ENCODE results near the gene CYP4A22.

DNA sequence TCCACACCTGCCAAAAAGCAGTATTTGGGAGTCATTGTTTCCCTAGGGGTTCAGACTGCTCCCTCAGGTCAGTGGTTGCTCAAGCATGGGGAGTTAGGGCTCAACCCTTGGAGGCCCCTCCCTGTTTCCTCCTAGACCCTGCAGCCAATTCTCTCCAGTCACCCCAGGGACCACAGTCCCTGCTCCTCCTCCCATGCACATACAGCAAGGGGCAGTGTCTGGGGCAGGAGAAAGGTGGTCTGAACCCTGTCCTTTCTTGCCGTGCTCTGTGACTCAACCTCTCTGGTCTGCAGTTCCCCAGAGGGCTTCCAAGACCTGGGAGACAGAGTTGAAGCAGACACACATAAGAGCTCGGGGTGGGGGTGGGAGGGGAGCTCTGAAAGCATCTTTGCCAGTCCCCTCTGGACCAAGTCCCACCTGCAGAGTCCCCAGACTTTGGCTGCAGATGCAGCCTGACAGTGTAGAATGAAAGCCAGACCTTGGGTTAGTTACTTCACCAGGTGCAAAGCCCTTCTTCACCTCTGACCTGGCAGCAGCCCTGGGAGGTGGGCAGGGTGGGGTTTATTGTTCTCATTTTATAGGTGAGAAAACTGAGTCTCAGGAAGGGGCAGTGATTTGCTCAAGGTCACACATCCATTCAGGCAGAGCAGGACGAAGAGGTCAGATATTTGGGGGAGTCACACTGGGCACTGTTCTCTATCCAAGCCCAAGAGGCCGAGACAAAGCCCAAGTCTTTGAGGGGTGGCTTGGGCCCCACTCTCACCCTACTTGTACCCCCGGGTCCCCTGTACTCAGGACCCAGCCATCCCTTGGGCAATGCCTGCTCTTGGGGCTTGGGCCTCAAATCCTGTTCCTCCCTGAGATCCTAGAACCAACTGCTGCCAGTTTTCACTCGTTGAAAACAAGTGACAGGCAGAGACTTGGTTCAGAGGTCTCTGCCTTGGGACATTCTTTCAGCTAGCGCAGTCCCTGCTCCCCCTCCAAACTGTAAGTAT, 51.8 kb downstream of the CYP4A22 start:
- TF ChIP-seq, protein P1, sequence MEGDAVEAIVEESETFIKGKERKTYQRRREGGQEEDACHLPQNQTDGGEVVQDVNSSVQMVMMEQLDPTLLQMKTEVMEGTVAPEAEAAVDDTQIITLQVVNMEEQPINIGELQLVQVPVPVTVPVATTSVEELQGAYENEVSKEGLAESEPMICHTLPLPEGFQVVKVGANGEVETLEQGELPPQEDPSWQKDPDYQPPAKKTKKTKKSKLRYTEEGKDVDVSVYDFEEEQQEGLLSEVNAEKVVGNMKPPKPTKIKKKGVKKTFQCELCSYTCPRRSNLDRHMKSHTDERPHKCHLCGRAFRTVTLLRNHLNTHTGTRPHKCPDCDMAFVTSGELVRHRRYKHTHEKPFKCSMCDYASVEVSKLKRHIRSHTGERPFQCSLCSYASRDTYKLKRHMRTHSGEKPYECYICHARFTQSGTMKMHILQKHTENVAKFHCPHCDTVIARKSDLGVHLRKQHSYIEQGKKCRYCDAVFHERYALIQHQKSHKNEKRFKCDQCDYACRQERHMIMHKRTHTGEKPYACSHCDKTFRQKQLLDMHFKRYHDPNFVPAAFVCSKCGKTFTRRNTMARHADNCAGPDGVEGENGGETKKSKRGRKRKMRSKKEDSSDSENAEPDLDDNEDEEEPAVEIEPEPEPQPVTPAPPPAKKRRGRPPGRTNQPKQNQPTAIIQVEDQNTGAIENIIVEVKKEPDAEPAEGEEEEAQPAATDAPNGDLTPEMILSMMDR (IDR thresholded peaks at IDR 0.05): no peak
- TF ChIP-seq ZNF302 (CRISPR knock-in tag; IDR thresholded peaks at IDR 0.05) (no peak), JUNB (IDR thresholded peaks at IDR 0.05) (no peak), POLR2A (IDR thresholded peaks at IDR 0.05; ENCODE audit: low read length) (no peak), MYC (IDR thresholded peaks at IDR 0.05; ENCODE audit: borderline replicate concordance, low read length) (no peak), NR3C1 (IDR thresholded peaks at IDR 0.05) (no peak), RFX5 (IDR thresholded peaks at IDR 0.05) (no peak)
- TF ChIP-seq, protein P2, sequence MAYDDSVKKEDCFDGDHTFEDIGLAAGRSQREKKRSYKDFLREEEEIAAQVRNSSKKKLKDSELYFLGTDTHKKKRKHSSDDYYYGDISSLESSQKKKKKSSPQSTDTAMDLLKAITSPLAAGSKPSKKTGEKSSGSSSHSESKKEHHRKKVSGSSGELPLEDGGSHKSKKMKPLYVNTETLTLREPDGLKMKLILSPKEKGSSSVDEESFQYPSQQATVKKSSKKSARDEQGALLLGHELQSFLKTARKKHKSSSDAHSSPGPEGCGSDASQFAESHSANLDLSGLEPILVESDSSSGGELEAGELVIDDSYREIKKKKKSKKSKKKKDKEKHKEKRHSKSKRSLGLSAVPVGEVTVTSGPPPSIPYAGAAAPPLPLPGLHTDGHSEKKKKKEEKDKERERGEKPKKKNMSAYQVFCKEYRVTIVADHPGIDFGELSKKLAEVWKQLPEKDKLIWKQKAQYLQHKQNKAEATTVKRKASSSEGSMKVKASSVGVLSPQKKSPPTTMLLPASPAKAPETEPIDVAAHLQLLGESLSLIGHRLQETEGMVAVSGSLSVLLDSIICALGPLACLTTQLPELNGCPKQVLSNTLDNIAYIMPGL (CRISPR knock-in tag; IDR thresholded peaks at IDR 0.05; ENCODE audit: borderline replicate concordance): no peak

Measured in A549 (cell line).